NCI-H1436 treated with DMSO at 0.1 percent for 48 hours (cell line): ENCODE measurements around the gene GAK.

ENCODE experiments used
- DNase-seq: peaks from one replicate; lab custom pipeline; 2025; lab: John Stamatoyannopoulos, UW

The GAK gene

GRCh38 chr4:888029-888428 is 44.1 kb downstream of the GAK start:
- no peak for DNase-seq

- no peak for DNase-seq
Observed at GRCh38 chr4:887034-887763, 44.9 kb downstream of the GAK start.

GRCh38 chr4:886244-886643 is 45.9 kb downstream of the GAK start:
- no peak for DNase-seq

GRCh38 chr4:885353-885752 is 46.8 kb downstream of the GAK start:
- no peak for DNase-seq

GRCh38 chr4:884896-885295 is 47.2 kb downstream of the GAK start:
- DNase-seq: no peak

- DNase-seq: no peak
Observed at GRCh38 chr4:884259-884658, 47.9 kb downstream of the GAK start.

- no peak for DNase-seq
Observed at GRCh38 chr4:883377-884095, 48.6 kb downstream of the GAK start.

GRCh38 chr4:882646-883045 is 49.5 kb downstream of the GAK start:
- DNase-seq: no peak

GRCh38 chr4:881709-882108 is 50.4 kb downstream of the GAK start:
- DNase-seq: no peak

- DNase-seq: no peak
Observed at GRCh38 chr4:880684-881405, 51.3 kb downstream of the GAK start.

GRCh38 chr4:879729-880077 is 52.4 kb downstream of the GAK start:
- no peak for DNase-seq

- no peak for DNase-seq
Observed at GRCh38 chr4:878796-879728, 53.1 kb downstream of the GAK start.

GRCh38 chr4:877502-877901 is 54.6 kb downstream of the GAK start:
- no peak for DNase-seq

- DNase-seq: no peak
Observed at GRCh38 chr4:876780-877179, 55.3 kb downstream of the GAK start.

GRCh38 chr4:875818-876423 is 56.2 kb downstream of the GAK start:
- no peak for DNase-seq

GRCh38 chr4:874971-875817 is 56.9 kb downstream of the GAK start:
- DNase-seq: no peak

- no peak for DNase-seq
Observed at GRCh38 chr4:874056-874455, 58.1 kb downstream of the GAK start.

GRCh38 chr4:872241-872981 is 59.7 kb downstream of the GAK start:
- DNase-seq: no peak

GRCh38 chr4:871484-871883 is 60.6 kb downstream of the GAK start:
- no peak for DNase-seq

GRCh38 chr4:870951-871350 is 61.2 kb downstream of the GAK start:
- no peak for DNase-seq
